Ovary (tissue), 9 donors: ENCODE data around the gene STK38L. TPM values are rescaled to one million over a fixed set of nuclear protein-coding genes. Genes with fewer than 3 reads are reported as not detected.

Experiments
- DNase-seq, 5 donors: peaks; one replicate each; pipeline ENCODE4 v3.0.0-alpha.2; 2019 to 2020
- H3K27ac ChIP-seq, 2 donors: fragments of 200-600 bp; one replicate each; pipeline versions ENCODE4 v1.5.1 to v1.8.0; 2019 to 2022
- H3K27me3 ChIP-seq: fragments of 200-600 bp; one replicate; pipeline ENCODE4 v1.8.0; 2022
- H3K36me3 ChIP-seq: fragments of 200-600 bp; sonication (generic); one replicate; pipeline ENCODE4 v1.5.1; 2019
- H3K4me1 ChIP-seq: one replicate; pipeline ENCODE4 v1.8.1; 2013; ENCODE audit warnings: mild to moderate bottlenecking, moderate library complexity; ENCODE audit not compliant: insufficient read depth
- H3K4me3 ChIP-seq: fragments of 200-600 bp; sonication (generic); one replicate; pipeline ENCODE4 v1.5.1; 2017
- H3K9me3 ChIP-seq, 2 donors: fragments of 200-600 bp in 1 of 2; sonication (generic) in 1 of 2; one replicate each; pipeline versions ENCODE4 v1.5.1 to v1.8.1; 2013 to 2019; ENCODE audit warnings: mild to moderate bottlenecking in 1 of 2, moderate library complexity in 1 of 2
- CTCF ChIP-seq, 3 donors: fragments of 450-650 bp in 2 of 3; fragments of 200-600 bp in 1 of 3; IDR thresholded peaks; one replicate each; pipeline versions ENCODE4 v1.5.1 to v1.8.0; 2016 to 2022; ENCODE audit warnings: antibody characterized with exemption in 3 of 3, mild to moderate bottlenecking in 1 of 3
- EP300 ChIP-seq: sonication (generic); formaldehyde crosslinking; IDR thresholded peaks from one replicate; pipeline ENCODE4 v1.6.1; 2017; ENCODE audit warnings: antibody characterized with exemption
- POLR2A ChIP-seq: fragments of 450-650 bp; IDR thresholded peaks from one replicate; pipeline ENCODE4 v1.6.1; 2017; ENCODE audit warnings: antibody characterized with exemption, mild to moderate bottlenecking, moderate library complexity
- WGBS, 3 donors: extraction: QIAGEN DNeasy Blood & Tissue Kit in 1 of 3; methylation state at CpG; one replicate each; pipeline versions ENCODE4 v1.1.5 to v1.1.7; 2013 to 2017; 5-methylcytosine and 5-hydroxymethylcytosine counted together
- intact Hi-C, 4 donors: fragments of 100-400 bp; cut with DNase I; formaldehyde crosslinking; loops; one replicate each; pipeline versions ENCODE4 v1.11.0 to v1.15.1; 2022 to 2023
- polyA plus RNA-seq, 2 donors: library from polyadenylated mRNA; stranded (reverse); fragments of 200-250 nt in 1 of 2; fragments of 350-450 nt in 1 of 2; fragmentation: Illumina TruSeq in 1 of 2; extraction: RNeasy Lipid Tissue Mini Kit (QIAGEN cat#74804) in 1 of 2; gene quantifications; one replicate each; pipeline ENCODE4 v1.2.3, GENCODE V29; 2013 to 2014
- total RNA-seq, 7 donors: library from RNA; depleted of rRNA in 2 of 7; stranded (reverse); fragments of >200 nt in 2 of 7; fragmentation: NEBNext Ultra II Directional in 3 of 7; extraction: Animal tissue kit (Norgen Biotek cat#: 25700) in 3 of 7; gene quantifications; one replicate each; pipeline versions ENCODE4 v1.1.0 to v1.2.4, GENCODE V29; 2016 to 2023
- donor health status: DM: no; HTN: no; CAD: no; lungs with moderate emphysema.
- donor health status: DM: no; HTN: no; CAD: no.
- donor health status: Bipolar disorder and iron deficiency.
- donor health status: DM: yes; HTN: yes; CAD: no.
- donor health status: DM: no; HTN: no; CAD: no.
- donor health status: DM: yes; HTN: yes; CAD: no.

STK38L gene
- total and polyA plus RNA-seq, 9 donors: 7.4 to 24.7 (median 16.8) TPM

DNA sequence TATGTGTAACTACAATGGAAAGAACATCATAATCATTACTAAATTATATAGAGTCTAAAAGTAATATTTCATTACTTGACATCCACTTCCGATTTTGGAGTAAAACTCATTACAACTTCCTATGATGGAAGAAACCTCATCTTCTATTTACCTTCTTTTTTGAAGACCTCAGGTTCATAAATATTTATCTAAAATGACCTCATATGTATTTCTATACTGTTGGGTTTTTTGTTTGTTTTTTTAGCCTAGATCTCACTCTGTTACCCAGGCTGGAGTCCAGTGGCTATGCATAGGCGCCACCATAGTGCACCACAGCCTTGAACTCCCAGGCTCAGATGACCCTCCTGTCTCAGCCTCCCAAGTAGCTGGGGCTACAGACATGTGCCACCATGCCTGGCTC, 48.6 kb downstream of the STK38L start:
- intact Hi-C loops: loop anchor here in 1 of 4 donors (10.0 kb wide), 1 partner anchor 108 kb away; no protein-coding TSS in a partner anchor
- 91 to 94% (median 91%) methylated on average over 2 of the region's 2 CpGs for WGBS, 3 donors
- no peak for TF ChIP-seq POLR2A
- TF ChIP-seq CTCF (IDR thresholded peaks at IDR 0.05): no peak
- TF ChIP-seq EP300: no peak
- no peak overlapping the region for H3K27ac ChIP-seq
- DNase-seq: no peak
- H3K36me3 ChIP-seq: no peaks in the 10 kb centered on the region
- H3K27me3 ChIP-seq: no peaks in the 10 kb centered on the region
- H3K4me1 ChIP-seq: peaks cover 9% of the 10 kb centered on the region
- H3K4me3 ChIP-seq: no peak overlapping the region
- no peaks in the 10 kb centered on the region for H3K9me3 ChIP-seq

DNA sequence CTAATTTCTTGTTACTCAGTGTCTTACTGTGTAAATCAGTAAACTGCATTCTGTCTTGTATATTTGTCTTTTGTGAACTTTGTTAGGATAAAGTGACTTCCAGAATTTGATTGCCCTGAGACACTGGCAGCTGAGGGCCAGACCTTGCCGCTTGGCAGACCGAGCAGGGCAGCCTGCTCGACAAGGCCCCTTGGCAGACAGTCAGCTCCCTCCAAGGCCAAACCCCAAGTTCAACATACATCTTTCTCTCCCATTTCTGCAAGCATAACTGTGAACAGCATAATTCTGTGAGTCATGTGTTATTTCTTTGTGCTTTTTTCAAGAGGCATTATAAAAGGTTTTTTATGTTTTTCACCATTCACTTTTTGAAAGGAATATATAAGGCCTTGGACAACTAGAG, 49.4 kb downstream of the STK38L start:
- Histone ChIP-seq H3K4me1 (peaks cover 9% of the 10 kb centered on the region), H3K4me3 (no peak overlapping the region), H3K36me3 (no peaks in the 10 kb centered on the region), H3K27me3 (no peaks in the 10 kb centered on the region), H3K27ac (no peak overlapping the region), H3K9me3 (no peaks in the 10 kb centered on the region)
- TF ChIP-seq CTCF (IDR thresholded peaks at IDR 0.05) (no peak), EP300 (no peak), POLR2A (no peak)
- intact Hi-C loops: loop anchor here in 1 of 4 donors (10.0 kb wide), 1 partner anchor 109 kb away; no protein-coding TSS in a partner anchor
- DNase-seq: no peak
- WGBS, 3 donors: 22 to 38% (median 26%) methylated on average over 3 of the region's 3 CpGs

DNA sequence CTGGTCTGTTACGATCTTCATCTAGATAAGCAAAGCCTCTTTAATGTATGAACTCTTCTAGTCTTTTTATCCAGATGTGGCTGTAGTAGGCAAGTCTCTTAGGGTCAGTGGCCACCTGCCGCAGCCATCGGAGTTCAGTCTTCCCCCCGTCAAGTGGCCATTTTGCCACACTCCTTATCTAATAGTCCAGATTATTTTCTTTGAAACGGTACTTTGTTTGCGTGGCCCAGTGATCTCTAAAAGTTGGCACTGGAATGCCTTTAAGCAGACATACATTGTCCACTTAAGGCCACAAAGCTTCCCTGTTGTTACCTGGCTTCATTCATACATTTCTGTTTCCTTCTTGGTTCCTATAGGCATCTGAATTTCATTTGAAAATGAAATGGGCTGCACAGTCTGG, 52.6 kb downstream of the STK38L start:
- no peak for DNase-seq
- intact Hi-C loops: loop anchor here in 1 of 4 donors (10.0 kb wide), 1 partner anchor 112 kb away; no protein-coding TSS in a partner anchor
- peaks cover 9% of the 10 kb centered on the region for H3K4me1 ChIP-seq

DNA sequence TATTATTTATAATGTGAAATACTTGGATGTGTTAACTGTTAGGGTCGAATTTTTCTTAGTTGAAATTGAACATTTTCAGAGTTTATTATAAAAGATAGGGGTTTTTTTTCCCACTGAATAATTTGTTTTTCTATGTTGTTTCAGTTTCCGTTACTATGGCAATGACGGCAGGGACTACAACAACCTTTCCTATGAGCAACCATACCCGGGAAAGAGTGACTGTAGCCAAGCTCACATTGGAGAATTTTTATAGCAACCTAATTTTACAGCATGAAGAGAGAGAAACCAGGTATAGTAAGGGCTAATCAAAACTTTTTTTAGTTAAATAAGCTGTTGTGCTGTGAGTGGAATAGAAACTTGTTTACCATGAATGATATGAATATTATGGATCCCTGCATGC, 53.5 kb downstream of the STK38L start:
- Histone ChIP-seq H3K27me3 (no peaks in the 10 kb centered on the region), H3K27ac (no peak overlapping the region), H3K9me3 (no peaks in the 10 kb centered on the region), H3K4me3 (no peak overlapping the region), H3K36me3 (no peaks in the 10 kb centered on the region), H3K4me1 (peaks cover 9% of the 10 kb centered on the region)
- TF ChIP-seq POLR2A (no peak), CTCF (IDR thresholded peaks at IDR 0.05) (no peak), EP300 (no peak)
- WGBS, 3 donors: 79 to 86% (median 82%) methylated on average over 4 of the region's 4 CpGs
- intact Hi-C loops: loop anchor here in 1 of 4 donors (10.0 kb wide), 1 partner anchor 113 kb away; no protein-coding TSS in a partner anchor
- no peak for DNase-seq

More for the DNA sequence above, 52.6 kb downstream of the STK38L start:
- Histone ChIP-seq H3K36me3 (no peaks in the 10 kb centered on the region), H3K9me3 (no peaks in the 10 kb centered on the region), H3K27me3 (no peaks in the 10 kb centered on the region), H3K27ac (no peak overlapping the region), H3K4me3 (no peak overlapping the region)
- TF ChIP-seq EP300 (no peak), POLR2A (no peak), CTCF (IDR thresholded peaks at IDR 0.05) (no peak)
- WGBS, 3 donors: 79 to 95% (median 80%) methylated on average over 6 of the region's 6 CpGs
